Loucy (cell line): ENCODE results near the gene NKG7.
"Not testable (repeated sequence)": the region's sequence is repeated elsewhere in the genome, so short reads cannot be mapped to it uniquely, and the experiment has no call there.

Experiments
- H2AFZ ChIP-seq: fragments of 200-600 bp; sonication (generic); 2 replicates; pipeline ENCODE4 v1.6.0; 2016; ENCODE audit warnings: antibody characterized with exemption, mild to moderate bottlenecking, low read length, moderate library complexity
- H3F3A ChIP-seq: fragments of 200-600 bp; 2 replicates; pipeline ENCODE4 v1.6.0; 2016; ENCODE audit warnings: antibody characterized with exemption, low read depth, mild to moderate bottlenecking
- H3K27me3 ChIP-seq: fragments of 200-600 bp; sonication (generic); 2 replicates; pipeline ENCODE4 v1.6.1; 2014; ENCODE audit warnings: low read length, mild to moderate bottlenecking; ENCODE audit not compliant: insufficient read depth, poor library complexity, severe bottlenecking
- H3K36me3 ChIP-seq: fragments of 200-600 bp; sonication (generic); 2 replicates; pipeline ENCODE4 v1.6.1; 2016; ENCODE audit warnings: low read length; ENCODE audit not compliant: insufficient read depth
- H3K4me1 ChIP-seq: fragments of 200-600 bp; sonication (generic); 2 replicates; pipeline ENCODE4 v1.5.1; 2014; ENCODE audit warnings: low read length, mild to moderate bottlenecking; ENCODE audit not compliant: insufficient read depth, poor library complexity, severe bottlenecking
- H3K4me2 ChIP-seq: fragments of 200-600 bp; sonication (generic); 2 replicates; pipeline ENCODE4 v1.6.0; 2014; ENCODE audit warnings: antibody characterized with exemption, low read length, low read depth, mild to moderate bottlenecking; ENCODE audit not compliant: poor library complexity, severe bottlenecking
- H3K4me3 ChIP-seq: fragments of 200-600 bp; sonication (generic); 2 replicates; pipeline ENCODE4 v1.5.1; 2014; ENCODE audit warnings: low read length, mild to moderate bottlenecking, mixed read lengths; ENCODE audit not compliant: poor library complexity, severe bottlenecking
- H3K79me2 ChIP-seq: fragments of 200-600 bp; sonication (generic); 2 replicates; pipeline ENCODE4 v1.6.1; 2014; ENCODE audit warnings: low read length; ENCODE audit not compliant: insufficient read depth
- H3K9ac ChIP-seq: fragments of 200-600 bp; sonication (generic); 2 replicates; pipeline ENCODE4 v1.6.0; 2014; ENCODE audit warnings: mild to moderate bottlenecking, low read depth, low read length, moderate library complexity; ENCODE audit not compliant: poor library complexity, severe bottlenecking
- H3K9me2 ChIP-seq: fragments of 200-600 bp; sonication (generic); replicated peaks from 2 replicates; pipeline ENCODE4 v1.6.1; 2016; ENCODE audit warnings: low read depth, low read length, mixed read lengths
- H3K9me3 ChIP-seq: fragments of 200-600 bp; sonication (generic); 2 replicates; pipeline ENCODE4 v1.6.1; 2014; ENCODE audit warnings: mild to moderate bottlenecking, antibody characterized with exemption, low read length, low read depth; ENCODE audit not compliant: insufficient read depth
- H4K20me1 ChIP-seq: fragments of 200-600 bp; sonication (generic); 2 replicates; pipeline ENCODE4 v1.6.0; 2014; ENCODE audit warnings: antibody characterized with exemption, low read length, mild to moderate bottlenecking; ENCODE audit not compliant: insufficient read depth, poor library complexity, severe bottlenecking
- EZH2phosphoT487 ChIP-seq: fragments of 200-600 bp; IDR thresholded peaks from 2 replicates; pipeline ENCODE4 v1.6.1; 2018; ENCODE audit warnings: antibody characterized with exemption, mild to moderate bottlenecking, moderate library complexity, borderline replicate concordance
- TF ChIP-seq, protein P1 (sequence below): fragments of 200-600 bp; sonication (generic); conservative IDR thresholded peaks from 2 replicates; pipeline ENCODE4 v1.5.1; 2014; ENCODE audit warnings: mild to moderate bottlenecking, antibody characterized with exemption, low read length

NKG7 gene

GRCh38 chr19:51418707-51419106 is 46.3 kb upstream of the NKG7 start:
- no peaks in the 10 kb centered on the region for H3K27me3 ChIP-seq
- H3K9ac ChIP-seq = no peak overlapping the region
- no peaks in the 10 kb centered on the region for H3K79me2 ChIP-seq
- H3K9me2 ChIP-seq = no peaks in the 10 kb centered on the region
- H3K4me1 ChIP-seq = no peaks in the 10 kb centered on the region
- H3K4me2 ChIP-seq = no peak overlapping the region
- TF ChIP-seq, protein P1, sequence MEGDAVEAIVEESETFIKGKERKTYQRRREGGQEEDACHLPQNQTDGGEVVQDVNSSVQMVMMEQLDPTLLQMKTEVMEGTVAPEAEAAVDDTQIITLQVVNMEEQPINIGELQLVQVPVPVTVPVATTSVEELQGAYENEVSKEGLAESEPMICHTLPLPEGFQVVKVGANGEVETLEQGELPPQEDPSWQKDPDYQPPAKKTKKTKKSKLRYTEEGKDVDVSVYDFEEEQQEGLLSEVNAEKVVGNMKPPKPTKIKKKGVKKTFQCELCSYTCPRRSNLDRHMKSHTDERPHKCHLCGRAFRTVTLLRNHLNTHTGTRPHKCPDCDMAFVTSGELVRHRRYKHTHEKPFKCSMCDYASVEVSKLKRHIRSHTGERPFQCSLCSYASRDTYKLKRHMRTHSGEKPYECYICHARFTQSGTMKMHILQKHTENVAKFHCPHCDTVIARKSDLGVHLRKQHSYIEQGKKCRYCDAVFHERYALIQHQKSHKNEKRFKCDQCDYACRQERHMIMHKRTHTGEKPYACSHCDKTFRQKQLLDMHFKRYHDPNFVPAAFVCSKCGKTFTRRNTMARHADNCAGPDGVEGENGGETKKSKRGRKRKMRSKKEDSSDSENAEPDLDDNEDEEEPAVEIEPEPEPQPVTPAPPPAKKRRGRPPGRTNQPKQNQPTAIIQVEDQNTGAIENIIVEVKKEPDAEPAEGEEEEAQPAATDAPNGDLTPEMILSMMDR = no peak
- TF ChIP-seq EZH2phosphoT487 = no peak
- no peaks in the 10 kb centered on the region for H4K20me1 ChIP-seq
- no peak overlapping the region for H3K4me3 ChIP-seq
- H3K9me3 ChIP-seq = no peaks in the 10 kb centered on the region
- H3F3A ChIP-seq = no peaks in the 10 kb centered on the region
- no peaks in the 10 kb centered on the region for H3K36me3 ChIP-seq
- no peak overlapping the region for H2AFZ ChIP-seq

DNA sequence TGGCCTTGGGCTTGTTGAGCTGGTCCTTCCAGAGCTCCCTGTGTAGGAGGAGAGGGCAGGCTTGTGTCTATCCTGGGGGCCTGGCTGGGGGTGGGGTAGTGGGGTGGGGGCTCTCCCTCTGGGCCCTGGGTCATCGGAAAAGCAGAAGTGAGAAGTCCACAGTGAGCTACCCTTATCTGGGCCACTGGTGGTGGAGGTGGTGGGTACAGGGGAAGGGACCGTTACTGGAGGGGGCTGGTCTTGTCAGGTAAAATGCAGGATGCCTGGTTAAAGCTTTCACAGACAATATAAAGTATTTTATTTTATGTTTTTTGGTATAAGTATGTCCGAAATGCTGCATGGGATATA is 45.3 kb upstream of the NKG7 start:
- Histone ChIP-seq H3K36me3 (no peaks in the 10 kb centered on the region), H3K4me2 (no peak overlapping the region), H2AFZ (no peak overlapping the region), H3K27me3 (no peaks in the 10 kb centered on the region), H3K79me2 (no peaks in the 10 kb centered on the region), H3K4me1 (no peaks in the 10 kb centered on the region), H3K4me3 (no peak overlapping the region), H3K9ac (no peak overlapping the region), H3F3A (no peaks in the 10 kb centered on the region), H4K20me1 (no peaks in the 10 kb centered on the region), H3K9me3 (no peaks in the 10 kb centered on the region), H3K9me2 (no peaks in the 10 kb centered on the region)
- TF ChIP-seq, protein P1 = no peak
- TF ChIP-seq EZH2phosphoT487 = no peak

- no peak within 1 kb of the TSS for H3K9ac ChIP-seq
Measured at GRCh38 chr19:51417107-51417809, 44.8 kb upstream of the NKG7 start, which contains the start of gene SIGLEC10. Gene SIGLEC10, minus strand, starts transcription at chr19:51417642. Its CDS starts 61 bp downstream, at chr19:51417581.

GRCh38 chr19:51416422-51416821 is 44.0 kb upstream of the NKG7 start:
- H3K27me3 ChIP-seq, H3K4me2 ChIP-seq, H3K9me3 ChIP-seq, H3F3A ChIP-seq, H3K36me3 ChIP-seq, H4K20me1 ChIP-seq, H3K9me2 ChIP-seq, H3K79me2 ChIP-seq, H3K9ac ChIP-seq, H3K4me3 ChIP-seq, H2AFZ ChIP-seq, H3K4me1 ChIP-seq: not testable (repeated sequence)

More at GRCh38 chr19:51417107-51417809, 44.8 kb upstream of the NKG7 start, which contains the start of gene SIGLEC10:
- Histone ChIP-seq H3K79me2 (no peaks in the 10 kb centered on the region), H4K20me1 (no peaks in the 10 kb centered on the region), H3K4me2 (no peak within 1 kb of the TSS), H3K4me3 (no peak within 1 kb of the TSS), H3K36me3 (no peaks in the 10 kb centered on the region), H3K27me3 (no peaks in the 10 kb centered on the region), H3K9me3 (no peaks in the 10 kb centered on the region), H2AFZ (no peak within 1 kb of the TSS), H3K9me2 (no peaks in the 10 kb centered on the region), H3F3A (no peaks in the 10 kb centered on the region), H3K4me1 (no peaks in the 10 kb centered on the region)
- TF ChIP-seq, protein P1 = no peak
- no peak for TF ChIP-seq EZH2phosphoT487
